ENCODE results near the gene ABI2. TPM values are rescaled to one million over a fixed set of nuclear protein-coding genes. Genes with fewer than 3 reads are reported as not detected.
"Not testable (repeated sequence)": the region's sequence is repeated elsewhere in the genome, so short reads cannot be mapped to it uniquely, and the experiment has no call there.

The ABI2 gene
- polyA plus RNA-seq, 3 donors from 2014 or later = 17.3 to 19.0 (median 17.6) TPM

DNA sequence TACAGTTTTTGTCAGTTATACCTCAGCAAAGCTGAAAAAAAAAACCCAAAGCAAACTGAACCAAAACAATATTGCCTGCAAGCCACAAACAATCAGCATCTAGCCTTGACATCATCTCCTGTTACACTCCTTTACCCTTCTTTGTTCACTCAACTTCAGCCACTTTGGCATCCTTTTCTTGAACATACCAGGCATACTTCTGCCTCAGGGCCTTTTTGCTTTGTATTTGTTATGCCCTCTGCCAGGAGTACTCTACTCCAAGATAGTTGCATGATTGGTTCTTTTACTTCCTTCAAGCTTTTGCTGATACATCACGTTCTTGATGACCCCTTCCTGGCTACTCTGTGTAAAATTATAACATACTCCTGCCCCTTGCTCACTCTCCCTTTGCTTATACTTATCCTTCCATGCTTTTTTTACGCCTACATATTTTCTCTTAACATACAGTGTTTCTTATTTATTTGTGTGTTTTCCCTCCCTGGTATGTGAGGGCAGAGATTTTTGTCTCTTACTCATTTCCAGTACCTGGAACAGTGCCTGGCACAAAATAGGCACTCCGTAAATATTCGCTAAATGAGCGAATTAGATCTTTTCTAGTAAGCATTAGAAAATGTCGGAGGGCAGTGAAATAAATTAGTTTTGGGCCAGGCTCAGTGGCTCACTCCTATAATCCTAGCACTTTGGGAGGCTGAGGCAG is 12.7 kb downstream of the ABI2 start:
- no peak for DNase-seq
- Mint-ChIP-seq H3K27ac (peak overlapping the region in 1 of 6 donors; percentile 3), H3K27me3 (ENCODE audit: low read depth in 3 of 3) (no peaks in the 10 kb centered on the region), H3K9me3 (no peaks in the 10 kb centered on the region), H3K4me3 (no peak overlapping the region), H3K36me3 (peaks cover 0 to 4% (median 3%) of the 10 kb centered on the region in 3 donors), H3K4me1 (no peaks in the 10 kb centered on the region)

DNA sequence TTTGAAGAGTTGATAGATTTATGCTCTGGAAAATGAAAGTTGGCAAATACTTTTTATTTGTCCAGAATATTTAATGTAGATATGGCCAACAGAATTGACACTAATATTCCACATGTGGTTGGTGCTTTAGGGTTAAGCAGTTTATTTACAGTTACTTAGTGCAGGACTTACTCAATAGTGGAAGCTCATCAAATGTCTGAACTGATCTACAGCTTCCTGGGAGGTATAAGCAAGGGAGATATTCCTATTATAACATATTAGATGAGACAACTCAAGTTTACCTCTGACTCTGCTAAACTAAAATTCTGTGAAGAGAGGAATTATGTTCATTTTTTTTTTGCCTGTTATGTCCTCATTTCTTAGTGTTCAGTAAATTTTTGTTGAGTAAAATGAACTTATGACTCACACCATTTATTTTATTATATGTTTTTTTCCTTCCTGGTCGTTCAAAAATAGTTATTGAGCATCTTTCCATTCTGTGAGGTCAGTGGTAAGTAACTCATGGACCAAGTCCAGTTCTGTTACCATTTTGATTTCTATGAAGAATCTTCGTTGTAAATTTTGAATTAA is 13.6 kb downstream of the ABI2 start:
- no peaks in the 10 kb centered on the region for H3K9me3 Mint-ChIP-seq
- H3K27ac Mint-ChIP-seq = no peak overlapping the region
- H3K27me3 Mint-ChIP-seq (ENCODE audit: low read depth in 3 of 3) = no peaks in the 10 kb centered on the region
- H3K4me3 Mint-ChIP-seq = no peak overlapping the region
- peaks cover 0 to 8% (median 8%) of the 10 kb centered on the region in 3 donors for H3K36me3 Mint-ChIP-seq
- DNase-seq = no peak
- peaks cover 0 to 8% of the 10 kb centered on the region in 2 donors for H3K4me1 Mint-ChIP-seq

- DNase-seq; H3K36me3 Mint-ChIP-seq; H3K4me3 Mint-ChIP-seq; H3K27me3 Mint-ChIP-seq (ENCODE audit: low read depth in 3 of 3); H3K27ac Mint-ChIP-seq; H3K9me3 Mint-ChIP-seq: not testable (repeated sequence)
- peaks cover 0 to 11% of the 10 kb centered on the region in 2 donors for H3K4me1 Mint-ChIP-seq
These were observed 14.2 kb downstream of the ABI2 start for GRCh38 chr2:203342374-203342773.

GRCh38 chr2:203344667-203345066 is 16.5 kb downstream of the ABI2 start:
- H3K4me1 Mint-ChIP-seq = peaks cover 0 to 15% of the 10 kb centered on the region in 2 donors
- H3K9me3 Mint-ChIP-seq = no peaks in the 10 kb centered on the region
- H3K27ac Mint-ChIP-seq = no peak overlapping the region
- H3K36me3 Mint-ChIP-seq = peaks cover 0 to 8% (median 8%) of the 10 kb centered on the region in 3 donors
- H3K4me3 Mint-ChIP-seq = no peak overlapping the region
- DNase-seq = no peak
- H3K27me3 Mint-ChIP-seq (ENCODE audit: low read depth in 3 of 3) = no peaks in the 10 kb centered on the region

DNA sequence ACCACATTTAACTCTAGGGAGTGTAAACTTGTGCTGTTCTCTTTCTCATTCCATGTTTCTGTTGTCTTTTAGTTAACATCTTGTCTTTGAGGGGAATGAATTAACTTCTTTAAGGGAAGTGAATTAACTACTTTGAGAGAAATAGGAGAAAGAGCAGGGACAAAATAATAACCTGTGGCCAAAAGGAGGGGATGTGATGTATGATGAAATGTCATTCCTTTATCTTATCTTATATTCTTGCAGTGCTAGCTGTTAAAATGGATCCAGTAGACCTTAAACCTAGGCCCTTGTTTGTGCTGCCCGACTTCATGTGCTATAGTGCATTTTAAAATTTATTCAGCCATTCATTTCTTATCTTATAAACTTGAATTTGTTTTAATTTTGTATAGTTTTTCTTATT is 18.4 kb downstream of the ABI2 start:
- Mint-ChIP-seq H3K27ac (no peak overlapping the region), H3K4me1 (peaks cover 0 to 15% of the 10 kb centered on the region in 2 donors), H3K4me3 (no peak overlapping the region), H3K27me3 (ENCODE audit: low read depth in 3 of 3) (peaks cover 0 to 1% (median 0%) of the 10 kb centered on the region in 3 donors), H3K9me3 (no peaks in the 10 kb centered on the region), H3K36me3 (peaks cover 0 to 8% (median 8%) of the 10 kb centered on the region in 3 donors)
- DNase-seq = no peak

- no peak for DNase-seq
- Mint-ChIP-seq H3K9me3 (no peaks in the 10 kb centered on the region), H3K36me3 (peaks cover 0 to 8% (median 8%) of the 10 kb centered on the region in 3 donors), H3K27me3 (ENCODE audit: low read depth in 3 of 3) (peaks cover 0 to 2% (median 1%) of the 10 kb centered on the region in 3 donors), H3K27ac (no peak overlapping the region), H3K4me3 (no peak overlapping the region), H3K4me1 (peaks cover 0 to 15% of the 10 kb centered on the region in 2 donors)
These were observed 19.2 kb downstream of the ABI2 start for GRCh38 chr2:203347375-203347774.

GRCh38 chr2:203352604-203353255 is 24.5 kb downstream of the ABI2 start:
- Mint-ChIP-seq H3K27me3 (ENCODE audit: low read depth in 3 of 3) (peaks cover 0 to 2% (median 1%) of the 10 kb centered on the region in 3 donors), H3K4me1 (no peaks in the 10 kb centered on the region), H3K36me3 (peaks cover 0 to 7% (median 0%) of the 10 kb centered on the region in 3 donors), H3K27ac (no peak overlapping the region), H3K4me3 (no peak overlapping the region), H3K9me3 (no peaks in the 10 kb centered on the region)
- no peak for DNase-seq

GRCh38 chr2:203354966-203355365 is 26.8 kb downstream of the ABI2 start:
- H3K4me3 Mint-ChIP-seq = no peak overlapping the region
- DNase-seq = no peak
- peaks cover 2 to 3% (median 2%) of the 10 kb centered on the region in 3 donors for H3K27me3 Mint-ChIP-seq (ENCODE audit: low read depth in 3 of 3)
- H3K4me1 Mint-ChIP-seq = peaks cover 0 to 3% of the 10 kb centered on the region in 2 donors
- H3K9me3 Mint-ChIP-seq = no peaks in the 10 kb centered on the region
- peaks cover 0 to 7% (median 0%) of the 10 kb centered on the region in 3 donors for H3K36me3 Mint-ChIP-seq
- H3K27ac Mint-ChIP-seq = no peak overlapping the region

- peaks cover 0 to 2% (median 1%) of the 10 kb centered on the region in 3 donors for H3K27me3 Mint-ChIP-seq (ENCODE audit: low read depth in 3 of 3)
- H3K4me3 Mint-ChIP-seq = no peak overlapping the region
- H3K36me3 Mint-ChIP-seq = peaks cover 0 to 3% (median 0%) of the 10 kb centered on the region in 3 donors
- DNase-seq = no peak
- H3K9me3 Mint-ChIP-seq = no peaks in the 10 kb centered on the region
- H3K4me1 Mint-ChIP-seq = peaks cover 4 to 9% of the 10 kb centered on the region in 2 donors
- no peak overlapping the region for H3K27ac Mint-ChIP-seq
These were observed 31.3 kb downstream of the ABI2 start for GRCh38 chr2:203359450-203359849.

GRCh38 chr2:203360833-203361430 is 32.7 kb downstream of the ABI2 start:
- H3K4me1 Mint-ChIP-seq = peaks cover 5 to 9% of the 10 kb centered on the region in 2 donors
- H3K36me3 Mint-ChIP-seq = peaks cover 0 to under 1% (median 0%) of the 10 kb centered on the region in 3 donors
- DNase-seq = no peak
- no peak overlapping the region for H3K4me3 Mint-ChIP-seq
- no peaks in the 10 kb centered on the region for H3K9me3 Mint-ChIP-seq
- peaks cover 0 to 2% (median 1%) of the 10 kb centered on the region in 3 donors for H3K27me3 Mint-ChIP-seq (ENCODE audit: low read depth in 3 of 3)
- H3K27ac Mint-ChIP-seq = no peak overlapping the region

DNA sequence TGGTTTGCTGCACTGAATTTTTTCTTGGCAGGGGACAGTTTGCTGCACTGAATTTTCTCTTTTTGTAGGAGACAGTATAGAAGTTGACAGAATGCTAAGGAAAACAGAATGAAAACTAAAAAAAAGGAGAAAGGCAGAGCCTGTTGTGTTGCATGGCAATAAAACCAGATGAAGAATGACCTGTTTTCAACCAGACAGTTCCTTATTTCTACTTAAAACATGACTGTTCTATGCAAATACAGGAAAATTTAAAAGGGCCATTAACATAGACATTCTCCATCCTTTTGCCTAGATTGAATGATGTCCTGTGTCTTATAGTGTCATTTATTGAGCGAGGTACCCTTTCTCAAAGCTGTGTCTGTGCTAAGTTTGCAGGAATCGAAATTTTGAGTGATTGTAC is 33.3 kb downstream of the ABI2 start:
- H3K27me3 Mint-ChIP-seq (ENCODE audit: low read depth in 3 of 3) = peaks cover 0 to 2% (median 1%) of the 10 kb centered on the region in 3 donors
- peaks cover 0 to under 1% (median 0%) of the 10 kb centered on the region in 3 donors for H3K36me3 Mint-ChIP-seq
- DNase-seq = no peak
- H3K27ac Mint-ChIP-seq = no peak overlapping the region
- H3K4me3 Mint-ChIP-seq = no peak overlapping the region
- H3K4me1 Mint-ChIP-seq = peaks cover 5 to 9% of the 10 kb centered on the region in 2 donors
- H3K9me3 Mint-ChIP-seq = no peaks in the 10 kb centered on the region

GRCh38 chr2:203361922-203362321 is 33.7 kb downstream of the ABI2 start:
- Mint-ChIP-seq H3K4me1 (peaks cover 5 to 9% of the 10 kb centered on the region in 2 donors), H3K27me3 (ENCODE audit: low read depth in 3 of 3) (peaks cover 0 to 2% (median 1%) of the 10 kb centered on the region in 3 donors), H3K9me3 (no peaks in the 10 kb centered on the region), H3K4me3 (no peak overlapping the region), H3K27ac (no peak overlapping the region), H3K36me3 (peaks cover 0 to 4% (median 0%) of the 10 kb centered on the region in 3 donors)
- DNase-seq = no peak

GRCh38 chr2:203366639-203367466 is 38.7 kb downstream of the ABI2 start:
- Mint-ChIP-seq H3K27ac (no peak overlapping the region), H3K36me3 (peaks cover 0 to 18% (median 0%) of the 10 kb centered on the region in 3 donors), H3K9me3 (no peaks in the 10 kb centered on the region), H3K4me1 (peaks cover 6 to 13% of the 10 kb centered on the region in 2 donors), H3K4me3 (no peak overlapping the region), H3K27me3 (ENCODE audit: low read depth in 3 of 3) (peaks cover 0 to 2% (median 0%) of the 10 kb centered on the region in 3 donors)
- DNase-seq = no peak

All from immature natural killer cell (primary cell).